Natural killer cell treated with Interleukin-12 subunit alpha and Interleukin-12 subunit beta and Interleukin-15 and Interleukin-18, amount 100 ng/mL, for 72 hours (primary cell): ENCODE measurements around the gene RERE. TPM values are rescaled to one million over a fixed set of nuclear protein-coding genes. Genes with fewer than 3 reads are reported as not detected.
A peak's percentile ranks its signal among the peaks of the same experiment; 100 is the strongest.

Experiments
- ATAC-seq, 2 donors: fragments of 150-1000 bp; cut with Tn5 transposase in 1 of 2; sonication (Bioruptor Pico), chemical (Tn5 transposase) in 1 of 2; 2 replicates each; pipeline ENCODE4 v1.10.0; 2021
- DNase-seq: peaks from one replicate; pipeline ENCODE4 v3.0.0; 2022; ENCODE audit warnings: low spot score
- H3K27ac Mint-ChIP-seq, 2 donors: 1 replicate in 1 of 2; 2 replicates in 1 of 2; pipeline ENCODE4 v1.8.0; 2022; ENCODE audit warnings: mixed read lengths in 2 of 2, mild to moderate bottlenecking in 1 of 2, moderate library complexity in 1 of 2
- H3K27me3 Mint-ChIP-seq, 2 donors: 1 replicate in 1 of 2; 2 replicates in 1 of 2; pipeline ENCODE4 v1.8.0; 2022; ENCODE audit warnings: mixed read lengths in 2 of 2
- H3K36me3 Mint-ChIP-seq: one replicate; pipeline ENCODE4 v1.8.0; 2022; ENCODE audit warnings: mixed read lengths
- H3K4me1 Mint-ChIP-seq, 2 donors: 1 replicate in 1 of 2; 2 replicates in 1 of 2; pipeline ENCODE4 v1.8.0; 2022; ENCODE audit warnings: low read depth in 2 of 2, mixed read lengths in 2 of 2, mild to moderate bottlenecking in 1 of 2
- H3K4me3 Mint-ChIP-seq: one replicate; pipeline ENCODE4 v1.8.0; 2022; ENCODE audit warnings: mixed read lengths
- H3K9me3 Mint-ChIP-seq: 2 replicates; pipeline ENCODE4 v1.8.0; 2022; ENCODE audit warnings: mixed read lengths
- total RNA-seq, 2 donors: library from RNA; stranded (reverse); gene quantifications; one replicate each; pipeline ENCODE4 v1.2.3, GENCODE V29; 2022

RERE gene
- total RNA-seq, 2 donors from 2014 or later: 38.2 to 72.4 TPM

DNA sequence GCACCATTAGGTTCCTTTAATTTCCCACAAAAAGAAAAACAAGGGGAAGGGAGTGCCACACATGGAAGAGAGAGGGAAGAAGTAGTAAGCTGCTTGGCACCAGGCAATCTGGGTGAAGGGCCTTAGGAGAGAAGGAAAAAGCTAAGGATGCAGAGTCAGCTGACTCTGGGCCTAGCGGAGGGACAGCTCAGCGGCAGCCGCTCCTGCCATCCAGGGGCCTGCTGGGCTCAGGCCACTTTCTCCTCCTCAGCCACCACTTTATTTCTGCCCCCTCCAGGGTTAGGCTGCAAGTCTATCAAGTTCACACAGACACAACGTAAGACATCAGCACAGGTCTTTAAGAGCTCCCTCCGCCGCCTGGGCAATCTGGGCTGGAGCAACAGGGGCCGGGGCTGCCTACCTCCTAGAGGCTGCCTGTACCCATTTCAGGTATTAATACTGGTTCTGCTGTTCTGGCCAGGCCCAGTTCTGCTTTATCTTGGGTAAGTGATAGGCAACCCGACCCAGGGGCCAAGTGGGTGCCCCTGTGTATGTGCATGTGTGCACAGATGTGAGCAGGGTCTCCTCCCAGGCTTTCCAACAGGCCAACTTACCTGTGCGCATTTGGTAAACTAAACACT is 446.0 kb downstream of the RERE start:
- DNase-seq (no peak), ATAC-seq (peak in 1 of 2 donors; percentile 15)
- Mint-ChIP-seq H3K36me3 (no peaks in the 10 kb centered on the region), H3K9me3 (no peaks in the 10 kb centered on the region), H3K27me3 (no peaks in the 10 kb centered on the region), H3K4me3 (no peak overlapping the region), H3K27ac (no peak overlapping the region), H3K4me1 (peaks cover 8 to 12% of the 10 kb centered on the region in 2 donors)

DNA sequence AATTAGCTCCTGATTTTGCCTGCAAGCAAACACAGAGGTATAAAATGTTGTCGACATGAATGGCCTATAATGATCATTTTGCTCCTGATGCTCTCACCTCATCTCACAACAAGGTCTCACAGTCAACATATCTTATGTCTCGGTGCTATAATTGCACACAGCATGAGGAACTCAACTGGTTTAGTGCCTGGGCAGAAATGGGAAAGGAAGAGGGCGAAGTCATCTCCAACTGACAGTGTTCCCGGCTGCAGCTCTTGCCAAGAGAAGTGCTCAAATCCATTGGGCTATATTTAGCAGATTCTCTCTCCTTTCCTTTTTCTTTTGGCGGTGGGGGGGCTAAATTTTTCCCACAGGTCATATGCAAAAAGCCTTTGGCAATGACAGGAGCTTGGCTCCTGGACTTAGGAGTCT is 446.5 kb downstream of the RERE start:
- Mint-ChIP-seq H3K4me1 (peaks cover 4 to 9% of the 10 kb centered on the region in 2 donors), H3K36me3 (no peaks in the 10 kb centered on the region), H3K27ac (no peak overlapping the region)

DNA sequence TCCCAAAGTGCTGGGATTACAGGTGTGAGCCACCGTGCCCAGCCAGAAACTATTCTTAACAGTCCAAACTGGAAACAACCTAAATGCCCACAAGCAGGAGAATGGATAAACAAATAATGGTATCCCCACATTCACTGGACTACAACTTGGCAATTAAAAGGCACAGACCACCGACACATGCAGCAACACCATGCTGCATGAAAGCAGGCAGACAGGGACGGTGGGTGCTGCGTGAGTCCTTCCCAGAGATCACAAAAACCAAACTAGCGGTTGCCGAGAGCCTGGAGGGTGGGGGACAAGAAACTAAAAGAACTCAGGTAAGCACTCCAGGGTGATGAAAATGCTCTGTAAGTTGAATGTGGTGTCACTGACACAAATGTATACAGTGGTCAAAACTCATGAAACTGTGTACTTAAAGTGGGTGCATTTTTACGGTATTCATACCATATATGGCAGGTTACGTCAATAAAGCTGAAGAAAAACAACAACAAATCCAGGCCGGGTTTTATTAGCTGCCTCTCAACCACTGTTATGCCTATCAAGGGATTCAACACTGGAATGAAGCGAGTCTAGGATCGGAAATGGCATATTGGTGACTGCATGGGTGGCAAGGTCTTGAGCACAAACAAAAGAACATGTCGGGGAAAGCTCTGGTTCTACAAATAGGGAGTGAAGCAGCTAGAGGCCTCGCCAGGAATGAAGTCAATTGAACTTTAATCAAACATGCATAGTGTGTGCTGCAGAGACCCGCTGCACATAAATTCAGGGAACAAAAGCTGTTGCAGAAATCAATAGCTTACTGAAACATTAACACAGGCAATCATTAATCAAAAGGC is 447.2 kb downstream of the RERE start:
- no peak for ATAC-seq
- no peaks in the 10 kb centered on the region for H3K36me3 Mint-ChIP-seq
- H3K27me3 Mint-ChIP-seq: no peaks in the 10 kb centered on the region
- H3K27ac Mint-ChIP-seq: no peak overlapping the region
- no peak for DNase-seq
- H3K9me3 Mint-ChIP-seq: no peaks in the 10 kb centered on the region
- peaks cover 4 to 7% of the 10 kb centered on the region in 2 donors for H3K4me1 Mint-ChIP-seq
- H3K4me3 Mint-ChIP-seq: no peak overlapping the region

More for the DNA sequence above, 446.5 kb downstream of the RERE start:
- DNase-seq (no peak), ATAC-seq (no peak)
- Mint-ChIP-seq H3K4me3 (no peak overlapping the region), H3K27me3 (no peaks in the 10 kb centered on the region), H3K9me3 (no peaks in the 10 kb centered on the region)

DNA sequence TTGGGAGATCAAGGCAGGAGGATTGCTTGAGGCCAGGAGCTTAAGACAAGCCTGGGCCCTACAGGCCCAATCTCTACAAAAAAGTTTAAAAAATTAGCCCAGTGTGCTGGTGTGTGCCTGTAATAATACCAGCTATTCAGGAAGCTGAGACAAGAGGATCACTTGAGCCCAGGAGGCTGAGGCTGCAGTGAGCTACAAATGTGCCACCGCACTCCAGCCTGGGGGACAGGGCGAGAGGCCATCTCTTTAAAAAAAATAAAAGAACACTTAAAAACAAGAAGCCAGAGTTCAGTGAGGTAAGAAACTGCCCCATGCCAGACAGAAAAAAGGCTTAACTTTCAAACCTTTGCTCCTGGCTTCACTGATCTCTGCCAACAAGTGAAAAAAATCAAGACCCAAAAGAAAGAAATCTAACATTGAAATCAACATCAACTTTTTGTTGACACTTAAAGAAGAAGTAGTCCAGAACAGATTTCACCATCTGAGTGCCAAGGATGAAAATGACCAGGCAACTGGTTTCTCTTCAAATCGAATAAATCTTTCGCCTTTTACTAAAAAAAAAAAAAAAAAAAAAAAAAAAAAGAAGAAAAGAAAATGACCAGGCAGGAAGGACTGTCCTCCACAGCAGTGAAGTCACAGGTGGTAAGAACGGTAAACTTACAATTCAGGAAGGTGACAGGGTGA is 448.3 kb downstream of the RERE start:
- H3K27me3 Mint-ChIP-seq: no peaks in the 10 kb centered on the region
- no peaks in the 10 kb centered on the region for H3K9me3 Mint-ChIP-seq
- no peaks in the 10 kb centered on the region for H3K36me3 Mint-ChIP-seq
- no peaks in the 10 kb centered on the region for H3K4me1 Mint-ChIP-seq
- DNase-seq (no peak), ATAC-seq (no peak)
- peak overlapping the region in 1 of 2 donors; percentile 50 for H3K27ac Mint-ChIP-seq
- H3K4me3 Mint-ChIP-seq: no peak overlapping the region

DNA sequence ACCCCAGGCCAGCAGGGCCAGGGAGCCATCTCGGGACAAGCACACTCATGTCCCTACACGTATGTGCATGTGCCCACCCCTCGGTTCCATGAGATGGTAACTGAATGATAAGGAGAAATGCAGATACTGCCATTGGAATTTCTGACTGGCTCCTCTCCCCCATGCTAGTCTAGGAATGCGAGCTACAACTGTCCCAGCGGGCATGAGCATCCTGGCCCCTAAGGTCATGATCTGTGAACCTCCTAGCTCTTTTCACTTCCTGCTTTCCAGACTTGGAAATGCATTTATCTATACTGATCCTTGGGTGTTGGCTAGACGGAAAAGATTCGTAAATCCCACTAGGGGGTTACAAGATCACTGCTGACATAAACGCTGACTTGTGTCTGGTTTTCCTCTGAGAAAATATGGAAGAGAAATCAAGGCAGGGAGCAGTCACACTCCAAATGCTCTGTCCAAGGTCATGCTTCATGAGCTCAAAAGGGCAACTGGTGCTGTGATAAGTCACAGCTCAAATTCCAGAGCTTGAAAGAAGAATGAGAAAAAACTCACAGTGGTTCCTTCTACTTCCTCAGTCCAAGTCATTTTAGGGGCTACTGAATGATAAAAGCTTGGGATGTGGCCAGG is 449.8 kb downstream of the RERE start:
- Mint-ChIP-seq H3K27me3 (no peaks in the 10 kb centered on the region), H3K36me3 (no peaks in the 10 kb centered on the region), H3K27ac (no peak overlapping the region), H3K4me1 (no peaks in the 10 kb centered on the region), H3K4me3 (no peak overlapping the region), H3K9me3 (no peaks in the 10 kb centered on the region)
- DNase-seq (no peak), ATAC-seq (no peak)

DNA sequence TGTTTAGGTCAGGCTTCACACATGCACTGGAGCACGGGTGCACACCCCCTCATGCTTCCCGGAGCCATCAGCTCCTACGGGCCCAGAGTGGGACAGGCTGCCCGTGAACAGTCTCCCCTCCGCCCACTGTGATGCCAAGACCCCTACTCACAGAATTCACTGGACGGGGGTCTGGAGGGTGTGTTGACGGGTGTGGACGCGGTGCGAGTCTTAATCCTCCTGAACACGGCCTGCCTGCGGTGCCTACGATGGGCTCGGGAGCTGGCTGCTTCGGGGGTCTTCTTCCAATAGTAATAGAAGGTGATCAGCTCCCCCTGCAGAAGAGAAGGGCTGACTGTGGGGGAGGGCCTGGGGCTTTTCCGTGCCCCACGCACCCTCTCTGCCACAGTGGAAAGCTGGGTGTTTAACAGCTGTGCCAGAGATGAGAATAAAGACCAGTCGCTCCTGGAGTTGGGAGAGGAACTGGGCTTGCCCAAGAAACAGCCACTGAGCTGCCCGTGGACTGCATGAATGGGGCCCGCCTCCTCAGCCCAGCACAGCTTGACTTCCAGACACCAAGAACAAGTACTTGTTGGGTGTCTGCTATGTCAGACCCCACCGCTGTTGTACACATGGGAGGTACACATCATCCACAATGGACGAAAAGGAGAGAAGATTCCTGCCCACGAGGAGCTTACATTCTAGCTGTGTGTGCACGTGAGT is 451.6 kb downstream of the RERE start:
- H3K27me3 Mint-ChIP-seq: no peaks in the 10 kb centered on the region
- H3K4me3 Mint-ChIP-seq: no peak overlapping the region
- no peaks in the 10 kb centered on the region for H3K36me3 Mint-ChIP-seq
- DNase-seq (no peak), ATAC-seq (no peak)
- H3K27ac Mint-ChIP-seq: no peak overlapping the region
- H3K9me3 Mint-ChIP-seq: no peaks in the 10 kb centered on the region
- H3K4me1 Mint-ChIP-seq: no peaks in the 10 kb centered on the region

DNA sequence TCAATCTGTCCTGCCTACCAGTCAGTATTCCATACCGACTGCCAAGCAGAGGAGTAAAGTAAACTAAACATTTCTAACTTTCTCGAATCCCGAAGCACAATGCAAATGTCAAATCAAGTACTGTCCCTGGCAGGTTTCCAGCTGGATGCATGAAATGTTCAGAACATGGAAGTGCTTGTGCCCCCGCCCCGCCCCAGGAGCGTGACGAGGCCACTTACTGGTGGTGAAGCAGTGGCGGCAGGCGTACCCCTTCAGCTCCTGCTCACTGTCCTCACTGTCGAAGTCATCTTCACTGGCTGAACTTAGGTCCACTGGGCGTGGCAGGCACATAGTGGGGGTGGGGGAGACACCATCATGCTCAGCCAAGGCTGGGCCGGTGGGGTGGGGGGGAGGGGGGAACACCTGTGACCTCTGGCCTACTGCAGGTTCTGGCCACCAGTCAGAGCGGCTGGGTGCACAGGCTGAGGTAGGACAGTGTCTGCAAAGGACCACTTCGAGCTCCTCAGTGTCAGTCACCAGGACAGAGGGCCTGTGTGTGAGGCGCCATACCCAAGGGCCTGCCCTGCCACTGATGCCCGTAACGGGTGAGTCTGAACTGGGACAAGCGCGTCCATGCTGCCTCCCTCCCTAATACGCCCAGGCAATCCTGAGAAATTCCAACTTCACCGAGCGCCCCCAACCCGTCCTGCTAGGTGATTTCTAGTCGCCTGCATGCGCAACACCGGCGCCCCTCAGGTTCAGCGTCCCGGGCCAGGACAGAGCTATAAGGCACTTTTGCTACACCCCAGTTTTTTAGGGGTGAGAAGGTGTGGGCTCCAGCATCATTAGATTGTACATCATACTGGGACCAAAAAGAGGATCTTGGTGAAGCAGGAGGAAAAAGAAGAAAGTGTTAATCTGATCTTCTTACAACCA is 452.7 kb downstream of the RERE start:
- H3K9me3 Mint-ChIP-seq: no peaks in the 10 kb centered on the region
- ATAC-seq: no peak
- H3K4me1 Mint-ChIP-seq: peaks cover 0 to under 1% of the 10 kb centered on the region in 2 donors
- H3K27ac Mint-ChIP-seq: no peak overlapping the region
- H3K36me3 Mint-ChIP-seq: no peaks in the 10 kb centered on the region
- no peaks in the 10 kb centered on the region for H3K27me3 Mint-ChIP-seq
- DNase-seq: no peak
- no peak overlapping the region for H3K4me3 Mint-ChIP-seq

DNA sequence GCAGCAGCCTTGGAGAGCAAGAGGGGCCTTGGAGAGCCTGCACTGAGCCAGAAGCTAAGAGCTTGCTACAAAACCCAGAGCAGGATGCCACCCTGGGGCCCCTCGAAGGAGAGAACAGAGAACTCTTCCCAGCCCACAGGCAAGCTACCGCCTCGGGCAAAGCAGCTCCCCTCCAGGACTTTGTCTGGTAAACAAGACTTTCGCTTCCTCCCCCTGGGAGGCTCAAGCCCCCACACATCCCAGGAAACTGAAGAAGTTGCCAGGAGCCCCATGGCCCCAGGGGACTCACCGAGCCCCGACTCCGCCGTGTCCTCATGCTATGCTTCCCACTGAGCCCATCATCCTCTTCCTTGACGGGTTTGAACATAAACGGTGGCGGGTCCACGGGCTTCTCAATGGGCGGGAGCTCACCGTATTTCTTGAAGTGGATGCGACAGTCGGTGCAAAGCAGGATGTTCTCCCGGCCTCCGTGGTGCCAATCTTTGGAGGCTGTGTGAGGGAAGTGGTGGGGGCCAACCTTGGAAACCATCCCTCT is 453.6 kb downstream of the RERE start:
- Mint-ChIP-seq H3K9me3 (no peaks in the 10 kb centered on the region), H3K27ac (no peak overlapping the region), H3K4me1 (peaks cover 0 to 2% of the 10 kb centered on the region in 2 donors), H3K27me3 (no peaks in the 10 kb centered on the region), H3K4me3 (no peak overlapping the region), H3K36me3 (no peaks in the 10 kb centered on the region)
- DNase-seq: no peak
- ATAC-seq: no peak

DNA sequence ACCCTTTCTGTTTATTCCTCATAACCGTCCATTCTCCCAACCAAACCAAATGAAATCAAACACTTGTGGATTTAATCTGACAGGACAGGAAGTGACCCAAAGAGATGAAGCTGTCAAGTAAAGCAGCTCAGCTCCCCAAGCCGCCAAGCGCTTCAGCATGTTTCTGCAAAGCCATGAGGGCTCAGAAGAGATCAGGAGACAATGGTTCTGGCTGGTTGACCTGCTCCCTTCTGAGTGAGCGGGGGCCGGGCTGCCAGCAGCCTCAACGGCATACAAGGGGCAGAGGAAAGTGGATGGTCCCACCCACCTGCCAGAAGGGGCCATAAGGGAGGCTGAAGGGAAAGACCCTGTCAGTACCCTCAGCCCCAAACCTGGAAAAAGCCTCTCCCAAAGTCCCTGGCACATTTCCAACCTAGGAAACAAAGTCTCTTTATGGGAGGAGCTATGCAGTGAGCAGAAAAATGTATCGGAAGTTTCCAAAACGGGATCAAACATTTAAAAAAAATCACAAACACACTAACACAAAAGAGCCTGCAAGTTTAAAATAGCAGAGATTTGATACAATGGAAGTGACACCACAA is 454.2 kb downstream of the RERE start:
- no peak overlapping the region for H3K4me3 Mint-ChIP-seq
- ATAC-seq: no peak

DNA sequence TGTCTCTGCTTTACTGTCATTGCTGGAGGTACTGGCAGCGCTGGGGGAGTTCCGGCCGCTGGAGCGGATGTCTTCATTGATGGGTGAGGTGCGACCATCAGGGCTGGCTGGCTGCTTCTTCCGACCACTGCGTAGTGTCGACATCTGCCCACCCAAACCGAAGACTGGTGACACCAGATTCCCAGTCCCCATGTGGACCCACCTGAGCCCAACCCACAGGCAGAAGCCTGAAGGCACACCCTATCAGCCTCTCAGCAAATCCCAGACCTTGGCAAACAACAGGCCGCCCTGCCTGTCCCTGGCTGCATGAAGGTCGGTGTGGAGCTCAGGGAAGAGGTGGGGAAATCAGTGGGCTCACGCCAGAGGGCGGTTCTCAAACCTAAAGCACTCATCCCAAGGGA is 454.7 kb downstream of the RERE start:
- ATAC-seq (no peak), DNase-seq (no peak)
- peaks cover 0 to 5% of the 10 kb centered on the region in 2 donors for H3K4me1 Mint-ChIP-seq
- no peak overlapping the region for H3K4me3 Mint-ChIP-seq
- no peak overlapping the region for H3K27ac Mint-ChIP-seq
- H3K36me3 Mint-ChIP-seq: no peaks in the 10 kb centered on the region
- no peaks in the 10 kb centered on the region for H3K27me3 Mint-ChIP-seq
- H3K9me3 Mint-ChIP-seq: no peaks in the 10 kb centered on the region

More for the DNA sequence above, 454.2 kb downstream of the RERE start:
- no peak overlapping the region for H3K27ac Mint-ChIP-seq
- H3K9me3 Mint-ChIP-seq: no peaks in the 10 kb centered on the region
- no peaks in the 10 kb centered on the region for H3K36me3 Mint-ChIP-seq
- peaks cover 0 to 2% of the 10 kb centered on the region in 2 donors for H3K4me1 Mint-ChIP-seq
- no peak for DNase-seq
- no peaks in the 10 kb centered on the region for H3K27me3 Mint-ChIP-seq

DNA sequence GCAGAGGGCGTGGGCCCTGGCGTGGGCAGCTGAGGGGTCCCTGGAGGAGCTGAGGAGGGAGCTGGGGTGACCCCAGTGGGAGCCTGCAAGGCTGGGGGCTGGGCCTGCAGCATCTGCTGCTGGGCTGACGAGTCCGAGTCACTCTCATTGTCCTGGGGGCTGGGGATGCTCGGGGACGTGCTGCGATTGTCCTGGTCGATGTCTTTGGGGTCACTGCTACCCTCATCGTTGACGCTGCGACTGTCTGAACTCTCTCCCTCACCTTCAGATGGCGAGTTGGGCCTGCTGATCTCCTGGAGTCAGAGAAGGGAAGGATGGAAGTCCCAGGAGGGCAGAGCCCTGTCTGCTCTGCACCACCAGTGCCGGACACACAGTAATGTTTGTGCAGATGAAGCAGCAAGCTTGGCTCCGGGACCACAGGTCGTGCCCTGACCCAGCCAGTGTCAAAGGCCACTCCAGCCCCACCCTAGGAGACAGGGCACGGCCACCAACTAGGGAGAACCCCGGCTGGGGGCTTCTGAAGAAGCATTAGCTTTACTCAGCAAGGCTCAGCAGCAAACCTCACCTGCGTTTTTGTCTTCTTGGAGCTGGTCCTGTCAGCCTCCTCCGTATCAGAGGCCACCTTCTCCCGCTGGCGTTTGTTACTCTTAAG is 456.1 kb downstream of the RERE start:
- DNase-seq (no peak), ATAC-seq (no peak)
- Mint-ChIP-seq H3K27me3 (no peaks in the 10 kb centered on the region), H3K9me3 (no peaks in the 10 kb centered on the region), H3K36me3 (no peaks in the 10 kb centered on the region), H3K27ac (no peak overlapping the region), H3K4me3 (no peak overlapping the region), H3K4me1 (peaks cover 0 to 9% of the 10 kb centered on the region in 2 donors)
